Prostate gland (tissue), 2 donors: ENCODE measurements around the gene TEX52. TPM values are rescaled to one million over a fixed set of nuclear protein-coding genes. Genes with fewer than 3 reads are reported as not detected.
"Not testable (repeated sequence)": the region's sequence is repeated elsewhere in the genome, so short reads cannot be mapped to it uniquely, and the experiment has no call there.

ENCODE experiments used
- DNase-seq: peaks from one replicate; pipeline ENCODE4 v3.0.0-alpha.2; 2019; ENCODE audit warnings: low spot score
- H3K27ac ChIP-seq, 2 donors: fragments of 200-600 bp; sonication (generic); 2 replicates each; pipeline ENCODE4 v1.5.1; 2017 to 2019
- H3K27me3 ChIP-seq: fragments of 200-600 bp; sonication (generic); replicated peaks from 2 replicates; pipeline ENCODE4 v1.5.1; 2019; ENCODE audit not compliant: insufficient read depth
- H3K36me3 ChIP-seq, 2 donors: fragments of 200-600 bp; sonication (generic); 1 replicate in 1 of 2; 2 replicates in 1 of 2; pipeline versions ENCODE4 v1.5.1 to v1.8.1; 2017 to 2019
- H3K4me1 ChIP-seq: fragments of 200-600 bp; sonication (generic); replicated peaks from 2 replicates; pipeline ENCODE4 v1.5.1; 2019
- H3K4me3 ChIP-seq, 2 donors: fragments of 200-600 bp; sonication (generic); 2 replicates each; pipeline ENCODE4 v1.5.1; 2017 to 2019
- H3K9me3 ChIP-seq: fragments of 200-600 bp; sonication (generic); 2 replicates; pipeline ENCODE4 v1.5.1; 2017
- POLR2A ChIP-seq: fragments of 450-650 bp; IDR thresholded peaks from one replicate; pipeline ENCODE4 v1.6.1; 2016; ENCODE audit warnings: antibody characterized with exemption, mild to moderate bottlenecking
- POLR2AphosphoS5 ChIP-seq: sonication (generic); formaldehyde crosslinking; IDR thresholded peaks from one replicate; pipeline ENCODE4 v1.6.1; 2017; ENCODE audit warnings: antibody characterized with exemption
- WGBS: methylation state at CpG from one replicate; pipeline ENCODE4 v1.1.5; 2018; 5-methylcytosine and 5-hydroxymethylcytosine counted together
- intact Hi-C: fragments of 100-400 bp; cut with DNase I; formaldehyde crosslinking; loops from one replicate; pipeline ENCODE4 v1.14.2; 2022
- total RNA-seq, 2 donors: library from RNA; depleted of rRNA; stranded (reverse); fragments of >200 nt; gene quantifications; one replicate each; pipeline ENCODE4 v1.1.0, GENCODE V29; 2016
- TF ChIP-seq, protein P1 (sequence below), 4 experiments: fragments of 200-600 bp in 2 of 4; fragments of 450-650 bp in 2 of 4; sonication (generic) in 2 of 4; IDR thresholded peaks; 1 replicate in 3 of 4; 2 replicates in 1 of 4; pipeline ENCODE4 v1.5.1; 2016 to 2019; ENCODE audit warnings: antibody characterized with exemption in 4 of 4, mild to moderate bottlenecking in 2 of 4, moderate library complexity in 2 of 4

Gene TEX52
- total RNA-seq, 2 donors from 2014 or later = 0.85 TPM; not detected in 1

DNA sequence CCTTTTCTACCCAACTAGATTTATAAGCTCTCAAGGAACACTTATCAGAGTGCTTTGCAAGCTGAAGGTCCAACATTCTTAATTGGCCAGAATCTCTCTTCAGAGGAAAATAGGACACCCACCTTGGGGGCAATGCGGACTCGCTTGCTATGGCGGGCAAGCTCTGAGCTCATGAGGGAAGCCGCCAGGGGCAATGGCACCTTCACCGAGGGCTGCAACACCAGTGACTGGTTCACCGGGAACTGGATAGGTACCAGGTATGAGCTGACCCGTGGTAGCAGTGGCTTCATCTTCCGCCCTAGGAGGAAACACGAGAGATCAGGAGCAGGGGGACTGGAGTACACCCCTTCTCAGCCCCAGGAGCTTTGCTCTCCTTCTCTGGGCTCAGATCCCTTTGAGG is 7.4 kb upstream of the TEX52 start:
- Histone ChIP-seq H3K27me3 (no peaks in the 10 kb centered on the region), H3K4me1 (no peaks in the 10 kb centered on the region), H3K36me3 (no peaks in the 10 kb centered on the region), H3K27ac (no peak overlapping the region), H3K4me3 (no peak overlapping the region), H3K9me3 (no peaks in the 10 kb centered on the region)
- no peak for DNase-seq
- intact Hi-C loops = no loop called here
- WGBS = 91% methylated on average over 9 of the region's 9 CpGs
- TF ChIP-seq POLR2AphosphoS5 = no peak
- TF ChIP-seq, protein P1, sequence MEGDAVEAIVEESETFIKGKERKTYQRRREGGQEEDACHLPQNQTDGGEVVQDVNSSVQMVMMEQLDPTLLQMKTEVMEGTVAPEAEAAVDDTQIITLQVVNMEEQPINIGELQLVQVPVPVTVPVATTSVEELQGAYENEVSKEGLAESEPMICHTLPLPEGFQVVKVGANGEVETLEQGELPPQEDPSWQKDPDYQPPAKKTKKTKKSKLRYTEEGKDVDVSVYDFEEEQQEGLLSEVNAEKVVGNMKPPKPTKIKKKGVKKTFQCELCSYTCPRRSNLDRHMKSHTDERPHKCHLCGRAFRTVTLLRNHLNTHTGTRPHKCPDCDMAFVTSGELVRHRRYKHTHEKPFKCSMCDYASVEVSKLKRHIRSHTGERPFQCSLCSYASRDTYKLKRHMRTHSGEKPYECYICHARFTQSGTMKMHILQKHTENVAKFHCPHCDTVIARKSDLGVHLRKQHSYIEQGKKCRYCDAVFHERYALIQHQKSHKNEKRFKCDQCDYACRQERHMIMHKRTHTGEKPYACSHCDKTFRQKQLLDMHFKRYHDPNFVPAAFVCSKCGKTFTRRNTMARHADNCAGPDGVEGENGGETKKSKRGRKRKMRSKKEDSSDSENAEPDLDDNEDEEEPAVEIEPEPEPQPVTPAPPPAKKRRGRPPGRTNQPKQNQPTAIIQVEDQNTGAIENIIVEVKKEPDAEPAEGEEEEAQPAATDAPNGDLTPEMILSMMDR (IDR thresholded peaks at IDR 0.05) = no peak
- TF ChIP-seq POLR2A = no peak

DNA sequence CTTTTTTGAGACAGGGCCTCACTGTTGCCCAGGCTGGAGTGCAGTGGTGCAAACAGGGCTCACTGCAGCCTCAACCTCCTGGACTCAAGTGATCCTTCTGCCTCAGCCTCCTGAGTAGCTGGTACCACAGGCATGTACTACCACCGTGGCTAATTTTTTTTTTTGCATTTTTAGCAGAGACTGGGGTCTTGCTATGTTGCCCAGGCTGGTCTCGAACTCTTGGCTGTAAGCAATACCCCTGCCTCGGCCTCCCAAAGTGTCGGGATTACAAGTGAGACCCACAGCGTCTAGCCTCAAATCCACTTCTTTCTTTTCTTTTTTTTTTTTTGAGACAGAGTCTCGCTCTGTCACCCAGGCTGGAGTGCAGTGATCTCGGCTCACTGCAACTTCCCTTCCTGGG is 6.6 kb upstream of the TEX52 start:
- H3K9me3 ChIP-seq, H3K27me3 ChIP-seq, intact Hi-C loops, H3K4me3 ChIP-seq, H3K4me1 ChIP-seq, H3K36me3 ChIP-seq, H3K27ac ChIP-seq, DNase-seq: not testable (repeated sequence)
- WGBS = 92% methylated on average over 7 of the region's 7 CpGs

DNA sequence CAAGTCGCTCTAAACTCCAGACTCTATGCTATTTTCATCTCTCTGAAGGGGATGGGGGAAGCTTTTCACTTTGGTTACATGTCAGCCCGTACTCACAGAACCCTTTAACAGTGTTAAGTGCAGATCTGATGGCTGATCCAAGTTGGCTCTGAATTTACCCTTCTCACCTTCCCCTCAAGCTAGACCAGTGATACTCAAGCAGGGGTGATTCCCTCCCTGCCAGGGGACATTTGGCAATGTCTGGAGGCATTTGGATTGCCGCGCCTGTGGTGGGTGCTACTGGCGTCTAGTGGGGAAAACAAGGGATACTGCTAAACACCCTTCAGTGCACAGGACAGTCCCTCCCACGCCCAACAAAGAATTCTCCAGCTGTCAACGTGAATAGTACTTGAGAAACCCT is 6.0 kb upstream of the TEX52 start:
- intact Hi-C loops = no loop called here
- H3K27me3 ChIP-seq = no peaks in the 10 kb centered on the region
- H3K4me1 ChIP-seq = no peaks in the 10 kb centered on the region
- H3K27ac ChIP-seq = no peak overlapping the region
- 91% methylated on average over 7 of the region's 7 CpGs for WGBS
- no peak overlapping the region for H3K4me3 ChIP-seq
- TF ChIP-seq, protein P1 (IDR thresholded peaks at IDR 0.05) = no peak
- TF ChIP-seq POLR2AphosphoS5 (no peak), POLR2A (no peak)
- H3K9me3 ChIP-seq = no peaks in the 10 kb centered on the region
- H3K36me3 ChIP-seq = no peaks in the 10 kb centered on the region
- no peak for DNase-seq

DNA sequence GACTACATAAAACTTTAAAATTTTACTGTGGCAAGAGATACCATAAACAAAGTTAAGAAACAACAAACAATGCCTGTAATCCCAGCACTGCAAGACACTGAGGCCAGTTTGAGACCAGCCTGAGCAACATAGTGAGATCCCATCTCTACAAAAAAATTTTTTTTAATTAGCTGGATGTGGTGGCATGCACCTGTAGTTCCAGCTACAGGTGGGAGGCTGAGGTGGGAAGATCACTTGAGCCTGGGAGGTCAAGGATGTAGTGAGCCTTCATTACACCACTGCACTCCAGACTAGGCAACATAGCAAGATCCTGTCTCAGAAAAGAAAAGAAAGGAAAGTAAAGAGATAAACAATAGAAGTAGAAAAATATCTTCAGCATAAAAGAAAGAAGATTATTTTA is 3.3 kb upstream of the TEX52 start:
- Histone ChIP-seq H3K4me3 (no peak overlapping the region), H3K4me1 (no peaks in the 10 kb centered on the region), H3K27ac (no peak overlapping the region), H3K27me3 (no peaks in the 10 kb centered on the region), H3K9me3 (no peaks in the 10 kb centered on the region), H3K36me3 (no peaks in the 10 kb centered on the region)
- no peak for DNase-seq
- intact Hi-C loops = no loop called here
- TF ChIP-seq POLR2A = no peak
- TF ChIP-seq, protein P1 (IDR thresholded peaks at IDR 0.05) = no peak
- TF ChIP-seq POLR2AphosphoS5 = no peak

DNA sequence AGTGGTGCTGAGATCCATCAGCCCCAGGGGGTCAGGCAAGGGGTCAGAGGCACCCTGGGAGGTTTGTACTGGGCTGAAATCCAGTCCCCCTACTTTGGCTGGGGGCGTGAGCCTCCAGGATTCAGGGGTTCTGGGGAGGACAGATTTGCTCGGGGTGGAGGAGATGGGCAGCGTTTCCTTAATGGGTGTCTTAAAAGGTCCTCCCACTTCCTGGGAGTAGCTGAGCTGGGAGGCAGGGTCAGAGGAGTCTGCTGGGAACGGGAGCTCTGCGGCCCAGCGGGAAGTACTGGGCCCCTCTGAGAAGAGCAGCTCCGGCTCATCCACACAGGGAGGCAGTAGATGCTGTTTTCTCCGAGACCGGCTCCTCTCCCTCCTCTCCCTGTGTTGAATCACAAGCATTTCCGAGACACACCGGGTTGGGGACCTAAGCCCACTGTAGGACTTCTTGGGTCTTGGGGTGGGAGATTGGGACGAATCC is 2.1 kb upstream of the TEX52 start:
- H3K4me3 ChIP-seq = no peak overlapping the region
- H3K27me3 ChIP-seq = no peaks in the 10 kb centered on the region
- TF ChIP-seq POLR2AphosphoS5 (no peak), POLR2A (no peak)
- TF ChIP-seq, protein P1 (IDR thresholded peaks at IDR 0.05) = no peak
- DNase-seq = no peak
- no peak overlapping the region for H3K27ac ChIP-seq
- no peaks in the 10 kb centered on the region for H3K9me3 ChIP-seq
- H3K4me1 ChIP-seq = no peaks in the 10 kb centered on the region
- H3K36me3 ChIP-seq = no peaks in the 10 kb centered on the region
- intact Hi-C loops = loop anchor here (10.0 kb wide), 1 partner anchor 86 kb away; no protein-coding TSS in a partner anchor
- 80% methylated on average over 12 of the region's 12 CpGs for WGBS
